SKM-1 treated with dmso at 0.1 percent for 144 hours (cell line): ENCODE measurements around the gene COX7A2L.
"Not testable (repeated sequence)": the region's sequence is repeated elsewhere in the genome, so short reads cannot be mapped to it uniquely, and the experiment has no call there.

Experiments
- DNase-seq: peaks from one replicate; lab custom pipeline; 2025; ENCODE audit not compliant: unreplicated experiment; lab: John Stamatoyannopoulos, UW

COX7A2L gene

GRCh38 chr2:42340045-42340937 lies 20.7 kb downstream of the COX7A2L start:
- DNase-seq, result no peak

DNA sequence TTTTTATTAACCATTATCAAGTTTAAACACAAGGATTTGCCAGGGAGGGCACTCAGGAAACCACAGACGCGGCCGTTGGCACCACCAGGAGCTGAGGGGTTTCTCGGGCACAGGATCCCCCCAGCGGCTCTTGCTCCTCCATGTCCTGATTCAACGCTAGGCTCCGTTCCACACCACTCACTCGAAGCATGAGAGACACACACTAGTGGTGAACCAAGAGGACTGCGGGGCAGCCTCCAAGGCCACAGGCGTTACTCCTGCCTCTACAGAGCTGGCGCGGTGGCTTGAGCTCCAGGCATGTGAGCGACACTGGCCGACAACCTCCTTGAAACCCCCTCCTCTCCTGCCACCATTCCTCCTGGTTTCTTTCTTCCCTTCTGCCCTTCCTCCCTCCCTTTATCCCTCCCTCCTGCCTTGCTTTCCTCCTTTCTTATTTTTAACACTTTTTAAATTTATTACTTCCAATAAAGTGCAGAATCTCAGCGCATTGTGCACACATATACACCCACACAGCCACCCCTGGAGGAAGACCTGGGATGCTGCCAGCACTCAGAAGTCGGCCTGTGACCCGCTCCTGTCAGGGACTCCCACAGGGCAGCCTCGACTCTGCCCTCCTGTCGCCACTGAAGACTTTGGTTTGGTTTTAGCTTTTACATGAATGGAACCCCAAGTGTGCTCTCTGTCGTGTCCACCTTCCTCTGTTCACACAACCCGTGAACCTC lies 21.7 kb downstream of the COX7A2L start:
- no peak for DNase-seq

- DNase-seq, result no peak
Measured at GRCh38 chr2:42338567-42339190, 22.3 kb downstream of the COX7A2L start.

DNA sequence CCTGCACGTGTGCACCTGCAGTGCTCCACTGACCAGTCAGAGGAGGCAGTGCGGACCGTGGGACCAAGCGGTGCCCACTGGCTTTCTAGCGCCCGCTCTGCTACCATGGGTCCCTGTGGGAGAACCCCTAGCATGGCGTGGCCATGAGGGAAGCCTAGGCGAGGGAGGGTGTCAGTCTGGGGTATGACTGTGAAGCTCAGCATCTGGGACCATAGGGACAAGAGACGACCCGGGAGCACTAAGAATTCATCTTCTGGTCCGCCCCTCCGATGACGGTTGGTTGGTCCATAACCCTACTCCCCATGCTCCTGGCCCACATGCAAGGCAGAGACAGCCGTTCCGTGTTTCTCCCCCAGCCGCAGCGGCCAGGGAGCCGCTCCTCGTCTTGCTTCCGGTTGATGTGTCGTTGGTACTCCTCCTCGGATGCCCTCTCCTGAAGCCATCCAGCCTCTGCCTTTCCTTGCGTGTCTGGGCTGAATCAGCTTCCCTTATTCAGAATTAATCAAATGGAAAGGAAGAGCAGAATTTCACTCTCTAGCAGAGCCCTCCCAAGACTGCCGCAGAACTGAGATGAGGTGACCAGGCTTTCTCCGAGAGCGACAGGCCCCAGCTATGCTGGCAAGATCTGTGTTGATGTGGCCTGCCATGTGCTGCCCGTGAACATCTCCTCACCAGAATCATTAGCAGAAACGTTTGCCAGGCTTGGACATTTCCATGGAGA lies 23.0 kb downstream of the COX7A2L start:
- DNase-seq, result no peak

- peak; percentile 7 for DNase-seq
Measured at GRCh38 chr2:42337356-42337820, 23.6 kb downstream of the COX7A2L start.

DNA sequence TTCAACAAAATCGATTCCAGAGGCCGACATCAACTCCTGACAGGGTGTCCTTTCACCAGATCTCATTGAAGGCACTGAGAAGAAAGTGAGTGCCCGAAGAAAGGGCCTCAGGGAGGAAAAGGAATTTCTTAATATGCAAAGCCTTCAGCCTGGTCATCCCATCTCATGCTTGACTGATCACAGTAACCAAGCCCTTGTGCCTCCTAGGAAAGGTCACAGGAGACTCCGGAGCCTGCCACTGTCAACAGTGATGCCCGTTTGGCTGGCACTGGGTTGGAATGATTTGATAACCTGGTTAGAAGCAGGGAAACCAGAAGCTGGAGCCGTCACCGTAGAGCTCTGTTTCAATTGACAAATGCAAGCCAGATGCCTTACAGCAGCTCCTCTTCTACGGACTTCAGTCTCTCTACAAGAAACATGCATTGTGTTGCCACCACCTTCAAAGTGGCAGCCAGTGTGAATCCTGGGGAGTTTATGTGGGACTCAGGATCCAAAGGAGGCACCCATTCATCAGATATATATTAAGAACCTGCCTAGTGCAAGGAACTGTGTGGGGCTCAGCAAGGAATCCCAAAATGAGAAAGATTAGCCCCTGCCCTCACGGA lies 24.6 kb downstream of the COX7A2L start:
- no peak for DNase-seq

- no peak for DNase-seq
Measured at GRCh38 chr2:42335514-42336104, 25.4 kb downstream of the COX7A2L start.

DNA sequence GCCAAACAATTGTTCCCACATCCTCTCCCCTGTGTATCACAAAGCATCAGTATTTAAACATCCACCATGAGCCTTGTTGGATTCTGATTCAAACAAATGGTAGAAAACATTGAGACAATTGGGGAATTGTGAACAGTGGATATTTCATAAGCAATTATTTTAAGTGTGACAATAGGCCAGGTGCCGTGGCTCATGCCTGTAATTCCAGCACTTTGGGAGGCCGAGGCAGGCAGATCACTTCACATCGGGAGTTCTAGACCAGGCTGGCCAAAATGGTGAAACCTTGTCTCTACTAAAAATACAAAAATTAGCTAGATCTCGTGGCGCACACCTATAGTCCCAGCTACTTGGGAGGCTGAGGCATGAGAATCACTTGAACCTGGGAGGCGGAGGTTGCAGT lies 26.2 kb downstream of the COX7A2L start:
- DNase-seq, result not testable (repeated sequence)

DNA sequence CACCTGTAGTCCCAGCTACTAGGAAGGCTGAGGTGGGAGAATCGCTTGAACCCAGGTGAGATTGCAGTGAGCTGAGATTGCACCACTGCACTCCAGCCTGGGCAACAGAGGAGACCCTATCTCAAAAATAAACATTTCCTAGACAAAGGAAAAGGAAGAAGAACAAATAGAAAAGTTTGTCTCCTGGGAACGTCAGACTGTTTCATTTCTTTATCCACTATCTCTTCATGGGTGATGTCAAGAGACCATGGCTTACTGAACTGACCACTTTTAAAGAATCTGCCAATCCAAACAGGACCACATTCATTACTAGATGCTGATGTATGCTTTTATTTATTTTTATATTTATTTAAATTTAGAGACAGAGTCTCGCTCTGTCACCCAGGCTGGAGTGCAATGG lies 26.8 kb downstream of the COX7A2L start:
- no peak for DNase-seq

DNA sequence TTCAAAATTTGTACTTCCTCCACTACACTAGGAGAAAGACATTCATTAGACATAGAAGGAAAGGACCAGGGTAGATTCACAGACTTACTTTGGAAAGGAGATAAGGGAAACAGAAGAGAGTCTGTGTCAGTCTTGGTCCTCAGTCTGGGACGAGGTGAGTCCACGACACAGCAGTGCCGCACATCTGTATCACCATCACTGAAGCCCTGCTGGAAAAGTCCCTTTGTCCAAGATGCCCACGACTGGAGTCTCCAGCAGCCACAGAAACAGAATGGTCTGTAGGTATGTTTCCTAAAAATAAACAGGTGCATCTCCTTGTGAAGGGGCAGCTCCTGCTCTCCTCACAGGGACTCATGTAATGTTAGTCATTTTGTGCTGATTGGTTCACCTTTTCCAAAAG lies 27.4 kb downstream of the COX7A2L start:
- DNase-seq, result no peak

GRCh38 chr2:42332575-42332974 lies 28.4 kb downstream of the COX7A2L start:
- DNase-seq, result no peak

DNA sequence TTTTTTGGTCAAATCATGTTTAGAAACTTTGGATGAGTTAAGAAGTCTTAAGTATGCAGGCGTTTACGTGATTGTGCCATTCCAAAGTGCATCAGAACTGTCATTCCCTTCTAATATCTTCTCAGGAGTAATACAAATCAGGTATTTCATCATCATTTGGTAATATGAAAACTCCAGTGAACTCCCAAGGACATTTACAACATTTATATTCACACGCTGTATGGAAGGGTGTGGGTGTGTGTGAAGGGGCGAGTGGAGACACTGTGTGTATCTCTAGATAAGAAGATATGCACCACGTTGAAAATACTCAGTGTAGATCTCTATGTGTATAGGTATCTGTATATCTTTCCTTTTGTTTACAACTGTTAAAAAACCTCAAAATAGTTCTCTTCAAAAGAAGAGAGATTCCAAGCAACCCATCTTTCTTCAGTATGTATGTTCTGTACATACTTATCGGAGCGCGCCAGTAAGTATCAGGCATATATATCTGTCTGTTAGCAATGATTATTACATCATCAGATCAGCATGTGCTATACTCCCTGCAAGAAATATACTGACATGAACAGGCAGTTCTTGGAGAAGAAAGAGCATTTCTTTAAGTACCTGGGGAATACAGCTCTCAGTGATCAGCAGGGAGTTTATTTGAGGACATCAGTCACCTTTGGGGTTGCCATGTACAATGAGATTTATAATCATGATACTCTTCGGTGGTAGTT lies 29.3 kb downstream of the COX7A2L start:
- DNase-seq, result no peak

DNA sequence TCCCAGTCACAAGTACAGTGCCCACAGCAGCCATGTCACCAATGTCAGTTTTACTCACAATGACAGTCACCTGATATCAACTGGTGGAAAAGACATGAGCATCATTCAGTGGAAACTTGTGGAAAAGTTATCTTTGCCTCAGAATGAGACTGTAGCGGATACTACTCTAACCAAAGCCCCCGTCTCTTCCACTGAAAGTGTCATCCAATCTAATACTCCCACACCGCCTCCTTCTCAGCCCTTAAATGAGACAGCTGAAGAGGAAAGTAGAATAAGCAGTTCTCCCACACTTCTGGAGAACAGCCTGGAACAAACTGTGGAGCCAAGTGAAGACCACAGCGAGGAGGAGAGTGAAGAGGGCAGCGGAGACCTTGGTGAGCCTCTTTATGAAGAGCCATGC lies 31.3 kb downstream of the COX7A2L start:
- no peak for DNase-seq

- no peak for DNase-seq
Measured at GRCh38 chr2:42328923-42329322, 32.1 kb downstream of the COX7A2L start.

DNA sequence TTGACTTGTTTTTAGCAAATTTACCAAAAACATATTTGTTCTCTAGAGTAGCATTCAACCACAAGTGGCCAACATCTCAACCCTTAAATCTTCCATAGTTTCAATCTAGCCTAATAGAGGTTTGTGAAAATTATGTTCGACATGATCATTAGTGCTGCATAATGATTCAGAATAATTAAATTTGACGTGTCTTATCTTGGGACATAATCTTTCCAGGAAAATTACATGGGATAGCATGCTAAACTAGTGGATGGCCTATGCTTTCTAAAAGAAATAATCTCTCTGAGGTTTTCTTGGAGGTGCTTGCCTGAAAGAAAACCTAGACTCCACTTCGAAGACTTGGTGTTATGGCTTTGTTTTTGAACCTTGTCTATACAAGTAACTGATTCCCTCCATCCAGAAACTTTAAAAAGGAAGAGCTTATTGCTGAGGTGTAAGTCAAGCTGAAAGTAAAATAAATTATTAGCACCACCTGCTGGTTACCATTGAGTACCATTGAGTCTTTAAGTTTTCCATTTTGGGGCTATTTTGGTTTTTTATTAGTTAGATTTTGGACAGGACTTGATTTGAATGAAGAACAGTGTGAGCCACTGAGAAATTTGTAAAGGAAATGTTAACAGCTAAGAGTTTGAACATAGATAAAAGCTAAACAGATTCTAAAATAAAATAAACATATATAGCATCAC lies 32.7 kb downstream of the COX7A2L start:
- DNase-seq, result peak; percentile 21

GRCh38 chr2:42327125-42327524 lies 33.9 kb downstream of the COX7A2L start:
- DNase-seq, result no peak

GRCh38 chr2:42325609-42326008 lies 35.4 kb downstream of the COX7A2L start:
- no peak for DNase-seq

DNA sequence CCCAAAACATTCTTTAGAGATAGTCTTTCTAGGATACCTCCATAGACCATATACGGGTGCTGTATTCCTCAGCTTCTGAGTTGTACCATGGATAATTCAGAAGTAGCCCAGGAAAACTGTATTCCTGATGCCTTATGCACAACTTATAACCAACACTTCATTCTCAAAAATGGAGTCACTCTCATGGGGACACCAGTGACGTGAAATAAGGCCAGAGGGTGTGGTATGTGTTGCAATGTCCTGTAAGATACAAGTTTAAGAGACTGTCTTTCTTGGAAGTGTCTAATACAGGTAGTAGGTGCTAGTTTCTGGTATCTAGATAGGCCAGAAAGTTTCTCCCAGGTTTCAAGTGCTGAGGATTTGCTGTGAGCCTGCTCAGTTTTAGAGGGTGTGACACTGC lies 36.1 kb downstream of the COX7A2L start:
- no peak for DNase-seq

GRCh38 chr2:42324244-42324643 lies 36.8 kb downstream of the COX7A2L start:
- no peak for DNase-seq
